Caco-2 (cell line): ENCODE data around the gene ARHGAP15. TPM values are rescaled to one million over a fixed set of nuclear protein-coding genes. Genes with fewer than 3 reads are reported as not detected.

Experiments
- BruUV-seq: library from RNA; stranded (reverse); fragments of 400-500 nt; replicated peaks from 2 replicates; lab custom pipeline; 2021; lab: Mats Ljungman, UMichigan
- CTCF ChIA-PET: fragments of 300-600 bp; sonication (Branson Sonifier 250); formaldehyde crosslinking; loops from one replicate; lab custom pipeline; 2022; ENCODE audit warnings: antibody characterized with exemption; lab: Charles Lee
- POLR2A ChIA-PET: fragments of 300-600 bp; sonication (Branson Sonifier 250); formaldehyde crosslinking; loops from one replicate; lab custom pipeline; 2022; ENCODE audit warnings: antibody characterized with exemption; lab: Charles Lee
- DNase-seq, 2 experiments: peaks; one replicate each; pipeline versions ENCODE4 v3.0.0 to v3.0.0-alpha.2; 2020 to 2022
- H3K27me3 ChIP-seq: replicated peaks from 2 replicates; pipeline ENCODE4 v1.6.0; 2011; ENCODE audit warnings: low read length; ENCODE audit not compliant: control insufficient read depth, insufficient read depth
- H3K36me3 ChIP-seq: 2 replicates; pipeline ENCODE4 v1.5.1; 2011; ENCODE audit warnings: low read length; ENCODE audit not compliant: control insufficient read depth, insufficient read depth
- H3K4me1 ChIP-seq: fragments of 250-450 bp; sonication (Bioruptor Pico); 2 replicates; pipeline ENCODE4 v1.5.1; 2020; ENCODE audit warnings: mild to moderate bottlenecking
- H3K4me3 ChIP-seq: 2 replicates; pipeline ENCODE4 v1.5.1; 2011; ENCODE audit warnings: low read depth, mild to moderate bottlenecking, control low read depth, low read length
- H3K9me3 ChIP-seq: fragments of 250-450 bp; sonication (Bioruptor Pico); 2 replicates; pipeline ENCODE4 v1.5.1; 2020; ENCODE audit warnings: mild to moderate bottlenecking, moderate library complexity
- H3K27ac Mint-ChIP-seq: one replicate; pipeline ENCODE4 v1.8.0; 2022; ENCODE audit warnings: mixed read lengths; ENCODE audit not compliant: unreplicated experiment
- H3K27me3 Mint-ChIP-seq: one replicate; pipeline ENCODE4 v1.8.0; 2022; ENCODE audit warnings: mixed read lengths; ENCODE audit not compliant: insufficient read depth, unreplicated experiment
- H3K36me3 Mint-ChIP-seq: one replicate; pipeline ENCODE4 v1.8.0; 2022; ENCODE audit warnings: mild to moderate bottlenecking, mixed read lengths; ENCODE audit not compliant: insufficient read depth, unreplicated experiment
- H3K4me1 Mint-ChIP-seq: one replicate; pipeline ENCODE4 v1.8.0; 2022; ENCODE audit warnings: low read depth, mixed read lengths; ENCODE audit not compliant: unreplicated experiment
- H3K4me3 Mint-ChIP-seq: one replicate; pipeline ENCODE4 v1.8.0; 2022; ENCODE audit warnings: mild to moderate bottlenecking, moderate library complexity, mixed read lengths; ENCODE audit not compliant: unreplicated experiment
- H3K9me3 Mint-ChIP-seq: one replicate; pipeline ENCODE4 v1.8.0; 2022; ENCODE audit warnings: mixed read lengths; ENCODE audit not compliant: unreplicated experiment
- intact Hi-C: fragments of 100-400 bp; cut with micrococcal nuclease; formaldehyde crosslinking; loops from one replicate; pipeline ENCODE4 v1.10.0; 2022; ENCODE audit not compliant: unreplicated experiment
- total RNA-seq: library from RNA; stranded (reverse); gene quantifications from 2 replicates; pipeline ENCODE4 v1.2.3, GENCODE V29; 2022
- TF ChIP-seq, protein P1 (sequence below), 2 experiments: fragments of 200-600 bp in 1 of 2; IDR thresholded peaks; 1 replicate in 1 of 2; 2 replicates in 1 of 2; pipeline versions ENCODE4 v1.5.1 to v1.8.0; 2011 to 2022; ENCODE audit warnings: antibody characterized with exemption in 1 of 2, control low read depth in 1 of 2, inconsistent platforms in 1 of 2, low read depth in 1 of 2, low read length in 1 of 2, mild to moderate bottlenecking in 1 of 2, moderate library complexity in 1 of 2; ENCODE audit not compliant: insufficient read depth in 1 of 2, severe bottlenecking in 1 of 2, unreplicated experiment in 1 of 2

ARHGAP15 gene
- total RNA-seq, 1 experiment from 2014 or later, result not detected

- Histone ChIP-seq H3K4me1 (no peaks in the 10 kb centered on the region), H3K27me3 (no peaks in the 10 kb centered on the region), H3K36me3 (no peaks in the 10 kb centered on the region), H3K4me3 (no peak overlapping the region), H3K9me3 (no peaks in the 10 kb centered on the region; the same call in 1 of the 2 replicates)
- ChIA-PET POLR2A (no interaction called here), CTCF (no interaction called here)
- DNase-seq, result no peak
- Mint-ChIP-seq H3K27ac (no peak overlapping the region), H3K4me3 (no peak overlapping the region), H3K9me3 (no peaks in the 10 kb centered on the region), H3K27me3 (peaks cover 11% of the 10 kb centered on the region), H3K4me1 (no peaks in the 10 kb centered on the region), H3K36me3 (no peaks in the 10 kb centered on the region)
- BruUV-seq, result no TSS peak
- intact Hi-C loops, result no loop called here
- TF ChIP-seq, protein P1, sequence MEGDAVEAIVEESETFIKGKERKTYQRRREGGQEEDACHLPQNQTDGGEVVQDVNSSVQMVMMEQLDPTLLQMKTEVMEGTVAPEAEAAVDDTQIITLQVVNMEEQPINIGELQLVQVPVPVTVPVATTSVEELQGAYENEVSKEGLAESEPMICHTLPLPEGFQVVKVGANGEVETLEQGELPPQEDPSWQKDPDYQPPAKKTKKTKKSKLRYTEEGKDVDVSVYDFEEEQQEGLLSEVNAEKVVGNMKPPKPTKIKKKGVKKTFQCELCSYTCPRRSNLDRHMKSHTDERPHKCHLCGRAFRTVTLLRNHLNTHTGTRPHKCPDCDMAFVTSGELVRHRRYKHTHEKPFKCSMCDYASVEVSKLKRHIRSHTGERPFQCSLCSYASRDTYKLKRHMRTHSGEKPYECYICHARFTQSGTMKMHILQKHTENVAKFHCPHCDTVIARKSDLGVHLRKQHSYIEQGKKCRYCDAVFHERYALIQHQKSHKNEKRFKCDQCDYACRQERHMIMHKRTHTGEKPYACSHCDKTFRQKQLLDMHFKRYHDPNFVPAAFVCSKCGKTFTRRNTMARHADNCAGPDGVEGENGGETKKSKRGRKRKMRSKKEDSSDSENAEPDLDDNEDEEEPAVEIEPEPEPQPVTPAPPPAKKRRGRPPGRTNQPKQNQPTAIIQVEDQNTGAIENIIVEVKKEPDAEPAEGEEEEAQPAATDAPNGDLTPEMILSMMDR (IDR thresholded peaks at IDR 0.05; ENCODE audit: insufficient read depth in 1 of 2, low read depth in 1 of 2, low read length in 1 of 2, severe bottlenecking in 1 of 2, unreplicated experiment in 1 of 2), result no peak
Observed at GRCh38 chr2:143192106-143192505, 62.9 kb downstream of the ARHGAP15 start.

- Mint-ChIP-seq H3K27me3 (peaks cover 11% of the 10 kb centered on the region), H3K4me1 (no peaks in the 10 kb centered on the region), H3K4me3 (no peak overlapping the region), H3K9me3 (no peaks in the 10 kb centered on the region), H3K36me3 (no peaks in the 10 kb centered on the region), H3K27ac (no peak overlapping the region)
- H3K27me3 ChIP-seq, result no peaks in the 10 kb centered on the region
- ChIA-PET CTCF (no interaction called here), POLR2A (no interaction called here)
- no peaks in the 10 kb centered on the region; the same call in 1 of the 2 replicates for H3K9me3 ChIP-seq
- TF ChIP-seq, protein P1 (IDR thresholded peaks at IDR 0.05; ENCODE audit: insufficient read depth in 1 of 2, low read depth in 1 of 2, low read length in 1 of 2, severe bottlenecking in 1 of 2, unreplicated experiment in 1 of 2), result no peak
- no peaks in the 10 kb centered on the region for H3K4me1 ChIP-seq
- no peak overlapping the region for H3K4me3 ChIP-seq
- BruUV-seq, result no TSS peak
- DNase-seq, result no peak
- intact Hi-C loops, result no loop called here
- H3K36me3 ChIP-seq, result no peaks in the 10 kb centered on the region
Observed at GRCh38 chr2:143192716-143193115, 63.5 kb downstream of the ARHGAP15 start.

GRCh38 chr2:143193121-143193520 is 63.9 kb downstream of the ARHGAP15 start:
- no peak overlapping the region for H3K4me3 Mint-ChIP-seq
- peaks cover 9% of the 10 kb centered on the region for H3K27me3 Mint-ChIP-seq
- Histone ChIP-seq H3K4me3 (no peak overlapping the region), H3K9me3 (no peaks in the 10 kb centered on the region), H3K36me3 (no peaks in the 10 kb centered on the region), H3K27me3 (no peaks in the 10 kb centered on the region), H3K4me1 (no peaks in the 10 kb centered on the region)
- no peaks in the 10 kb centered on the region for H3K4me1 Mint-ChIP-seq
- POLR2A ChIA-PET, result no interaction called here
- H3K36me3 Mint-ChIP-seq, result no peaks in the 10 kb centered on the region
- intact Hi-C loops, result no loop called here
- no peak overlapping the region for H3K27ac Mint-ChIP-seq
- CTCF ChIA-PET, result no interaction called here
- DNase-seq, result no peak
- TF ChIP-seq, protein P1 (IDR thresholded peaks at IDR 0.05; ENCODE audit: insufficient read depth in 1 of 2, low read depth in 1 of 2, low read length in 1 of 2, severe bottlenecking in 1 of 2, unreplicated experiment in 1 of 2), result no peak
- no peaks in the 10 kb centered on the region for H3K9me3 Mint-ChIP-seq
- no TSS peak for BruUV-seq
